ENCODE measurements around the gene RNF17.

- no peak for TF ChIP-seq POLR2AphosphoS5 (IDR thresholded peaks at IDR 0.05; ENCODE audit: low read length)
- TF ChIP-seq ATF3 (IDR thresholded peaks at IDR 0.05; ENCODE audit: borderline replicate concordance, extremely low read depth, low read depth, low read length), result no peak
These were observed 100.6 kb downstream of the RNF17 start for GRCh38 chr13:24864579-24864978.

Data from GM12878 (cell line).